ENCODE results near the gene PLAU. TPM values are rescaled to one million over a fixed set of nuclear protein-coding genes. Genes with fewer than 3 reads are reported as not detected.
"Not testable (repeated sequence)": the region's sequence is repeated elsewhere in the genome, so short reads cannot be mapped to it uniquely, and the experiment has no call there.

PLAU gene
- total RNA-seq, 1 experiment from 2014 or later: 8.3 TPM

DNA sequence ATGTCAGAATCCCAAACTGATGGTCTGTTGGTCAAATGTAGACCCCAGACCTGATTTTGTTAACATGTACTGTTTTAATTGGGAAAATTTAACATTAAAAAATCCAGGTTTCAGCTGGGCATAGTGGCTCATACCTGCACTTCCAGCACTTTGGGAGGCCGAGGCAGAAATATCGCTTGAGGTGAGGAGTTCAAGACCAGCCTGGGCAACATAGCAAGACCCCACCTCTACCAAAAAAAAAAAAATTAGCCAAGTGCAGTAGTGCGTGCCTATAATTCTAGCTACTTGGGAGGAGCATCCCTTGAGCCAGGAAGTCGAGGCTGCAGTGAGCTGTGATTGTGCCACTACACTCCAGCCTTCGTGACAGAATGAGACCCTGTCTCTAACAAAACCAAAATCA is 20.7 kb upstream of the PLAU start:
- DNase-seq (ENCODE audit: low spot score): no peak
- no peak for TF ChIP-seq EZH2 (IDR thresholded peaks at IDR 0.05; ENCODE audit: borderline replicate concordance, low read depth, low read length, poor library complexity, severe bottlenecking)
- TF ChIP-seq, protein P1, sequence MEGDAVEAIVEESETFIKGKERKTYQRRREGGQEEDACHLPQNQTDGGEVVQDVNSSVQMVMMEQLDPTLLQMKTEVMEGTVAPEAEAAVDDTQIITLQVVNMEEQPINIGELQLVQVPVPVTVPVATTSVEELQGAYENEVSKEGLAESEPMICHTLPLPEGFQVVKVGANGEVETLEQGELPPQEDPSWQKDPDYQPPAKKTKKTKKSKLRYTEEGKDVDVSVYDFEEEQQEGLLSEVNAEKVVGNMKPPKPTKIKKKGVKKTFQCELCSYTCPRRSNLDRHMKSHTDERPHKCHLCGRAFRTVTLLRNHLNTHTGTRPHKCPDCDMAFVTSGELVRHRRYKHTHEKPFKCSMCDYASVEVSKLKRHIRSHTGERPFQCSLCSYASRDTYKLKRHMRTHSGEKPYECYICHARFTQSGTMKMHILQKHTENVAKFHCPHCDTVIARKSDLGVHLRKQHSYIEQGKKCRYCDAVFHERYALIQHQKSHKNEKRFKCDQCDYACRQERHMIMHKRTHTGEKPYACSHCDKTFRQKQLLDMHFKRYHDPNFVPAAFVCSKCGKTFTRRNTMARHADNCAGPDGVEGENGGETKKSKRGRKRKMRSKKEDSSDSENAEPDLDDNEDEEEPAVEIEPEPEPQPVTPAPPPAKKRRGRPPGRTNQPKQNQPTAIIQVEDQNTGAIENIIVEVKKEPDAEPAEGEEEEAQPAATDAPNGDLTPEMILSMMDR (conservative IDR thresholded peaks at IDR 0.05; ENCODE audit: low read depth, low read length): no peak
- H3K4me1 ChIP-seq (ENCODE audit: insufficient read depth, low read length, poor library complexity, severe bottlenecking): peaks cover 38% of the 10 kb centered on the region
- intact Hi-C loops (cut with micrococcal nuclease; ENCODE audit: unreplicated experiment): no loop called here
- H3K9me3 ChIP-seq (ENCODE audit: low read depth, low read length, poor library complexity, severe bottlenecking): no peaks in the 10 kb centered on the region
- H3K27me3 ChIP-seq (replicated peaks; ENCODE audit: insufficient read depth, low read depth, low read length, poor library complexity): no peaks in the 10 kb centered on the region
- ChIA-PET POLR2A (ENCODE audit: low non-redundant PET) (interaction anchor here (0.7 kb wide), 1 partner anchor 189 kb away, joined by 27 read pairs; no protein-coding TSS in a partner anchor), CTCF (interaction anchor here (0.5 kb wide), 1 partner anchor 162 kb away, joined by 3 read pairs; no protein-coding TSS in a partner anchor)
- H3K27ac ChIP-seq (ENCODE audit: low read depth, low read length, poor library complexity, severe bottlenecking): no peak overlapping the region
- BruUV-seq (replicated peaks): no TSS peak
- no peak overlapping the region for H3K4me3 ChIP-seq (ENCODE audit: low read depth, low read length, poor library complexity, severe bottlenecking)
- no peaks in the 10 kb centered on the region for H3K36me3 ChIP-seq (ENCODE audit: insufficient read depth, low read length, poor library complexity, severe bottlenecking)

DNA sequence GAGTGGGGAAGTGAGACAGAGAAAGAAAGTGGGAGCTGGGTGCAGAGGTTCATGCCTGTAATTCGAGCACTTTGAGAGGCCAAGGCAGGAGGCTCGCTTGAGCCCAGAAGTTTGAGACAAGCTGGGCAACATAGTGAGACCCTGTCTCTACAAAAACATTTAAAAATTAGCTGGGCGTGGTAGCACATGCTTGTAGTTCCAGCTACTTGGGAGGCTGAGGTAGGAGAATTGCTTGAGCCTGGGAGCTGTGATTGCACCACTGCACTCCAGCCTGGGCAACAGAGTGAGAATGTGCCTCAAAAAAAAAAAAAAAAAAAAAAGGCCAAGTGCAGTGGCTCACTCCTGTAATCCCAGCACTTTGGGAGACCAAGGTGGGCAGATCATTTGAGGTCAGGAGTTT is 20.1 kb upstream of the PLAU start:
- H3K36me3 ChIP-seq (ENCODE audit: insufficient read depth, low read length, poor library complexity, severe bottlenecking); H3K27me3 ChIP-seq (replicated peaks; ENCODE audit: insufficient read depth, low read depth, low read length, poor library complexity); H3K9me3 ChIP-seq (ENCODE audit: low read depth, low read length, poor library complexity, severe bottlenecking); DNase-seq (ENCODE audit: low spot score); BruUV-seq (replicated peaks); intact Hi-C loops (cut with micrococcal nuclease; ENCODE audit: unreplicated experiment); POLR2A ChIA-PET (ENCODE audit: low non-redundant PET); CTCF ChIA-PET; H3K27ac ChIP-seq (ENCODE audit: low read depth, low read length, poor library complexity, severe bottlenecking); H3K4me3 ChIP-seq (ENCODE audit: low read depth, low read length, poor library complexity, severe bottlenecking): not testable (repeated sequence)
- peaks cover 38% of the 10 kb centered on the region for H3K4me1 ChIP-seq (ENCODE audit: insufficient read depth, low read length, poor library complexity, severe bottlenecking)

DNA sequence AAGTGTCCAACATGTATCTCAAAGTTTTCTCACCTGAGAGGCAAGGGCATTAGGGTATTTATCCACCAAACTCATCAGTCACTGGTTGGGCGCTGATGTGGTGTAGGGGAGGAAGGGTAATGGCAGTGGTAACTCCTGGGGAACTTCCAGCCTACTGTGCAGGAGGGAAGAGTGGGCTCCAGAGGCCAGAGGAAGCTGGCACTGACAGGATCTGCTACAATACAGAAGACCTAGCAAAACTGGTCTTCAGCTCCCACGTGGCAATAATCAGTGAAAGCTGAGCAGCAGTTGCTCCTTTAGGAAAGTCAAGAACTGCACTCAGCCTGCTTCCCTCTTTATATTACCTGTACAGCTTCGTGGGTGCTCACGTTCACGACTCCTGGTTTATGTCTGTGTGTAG is 19.4 kb upstream of the PLAU start:
- POLR2A ChIA-PET (ENCODE audit: low non-redundant PET): interaction anchor here (0.6 kb wide), 1 partner anchor 135 kb away, joined by 3 read pairs; no protein-coding TSS in a partner anchor
- peaks cover 34% of the 10 kb centered on the region for H3K4me1 ChIP-seq (ENCODE audit: insufficient read depth, low read length, poor library complexity, severe bottlenecking)
- CTCF ChIA-PET: no interaction called here
- no peak overlapping the region for H3K4me3 ChIP-seq (ENCODE audit: low read depth, low read length, poor library complexity, severe bottlenecking)
- no peak for DNase-seq (ENCODE audit: low spot score)
- intact Hi-C loops (cut with micrococcal nuclease; ENCODE audit: unreplicated experiment): no loop called here
- no peak for TF ChIP-seq EZH2 (IDR thresholded peaks at IDR 0.05; ENCODE audit: borderline replicate concordance, low read depth, low read length, poor library complexity, severe bottlenecking)
- TF ChIP-seq, protein P1 (conservative IDR thresholded peaks at IDR 0.05; ENCODE audit: low read depth, low read length): no peak
- H3K27ac ChIP-seq (ENCODE audit: low read depth, low read length, poor library complexity, severe bottlenecking): no peak overlapping the region
- no peaks in the 10 kb centered on the region for H3K9me3 ChIP-seq (ENCODE audit: low read depth, low read length, poor library complexity, severe bottlenecking)
- H3K27me3 ChIP-seq (replicated peaks; ENCODE audit: insufficient read depth, low read depth, low read length, poor library complexity): no peaks in the 10 kb centered on the region
- BruUV-seq (replicated peaks): no TSS peak
- no peaks in the 10 kb centered on the region for H3K36me3 ChIP-seq (ENCODE audit: insufficient read depth, low read length, poor library complexity, severe bottlenecking)

DNA sequence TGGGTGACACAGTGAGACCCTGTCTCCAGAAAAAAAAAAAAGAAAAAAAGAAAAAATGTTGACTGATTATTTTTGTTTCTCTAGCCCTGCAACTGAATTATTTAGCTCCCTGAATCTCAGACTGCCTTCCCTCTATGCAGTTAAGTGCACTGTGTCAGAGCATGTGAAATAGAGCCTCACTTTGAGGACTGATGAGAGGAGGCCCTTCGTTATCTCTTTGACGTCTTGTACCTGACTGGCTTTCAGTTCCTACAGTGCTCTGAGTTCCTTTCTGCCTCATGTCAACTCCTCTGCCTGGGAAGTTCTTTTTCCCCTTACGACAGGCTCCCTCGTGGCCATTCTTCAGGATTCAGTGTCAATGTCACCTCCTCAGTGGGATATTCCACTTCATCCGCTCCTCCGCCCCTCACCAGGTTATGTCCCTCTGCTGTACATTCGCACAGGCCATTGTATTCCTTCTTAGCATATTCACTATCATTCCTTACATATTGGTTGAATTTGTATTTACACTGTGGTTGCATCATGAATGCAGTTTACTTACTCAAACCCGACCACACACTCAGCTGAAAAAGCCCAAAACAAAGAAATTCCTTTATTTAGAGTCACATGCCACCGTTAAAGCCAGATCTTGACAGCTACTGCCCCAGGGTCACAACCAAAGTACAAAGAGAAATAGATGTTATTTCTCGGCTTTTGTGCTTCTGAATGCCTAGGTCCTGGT is 18.5 kb upstream of the PLAU start:
- TF ChIP-seq, protein P1 (conservative IDR thresholded peaks at IDR 0.05; ENCODE audit: low read depth, low read length): no peak
- no peak for TF ChIP-seq EZH2 (IDR thresholded peaks at IDR 0.05; ENCODE audit: borderline replicate concordance, low read depth, low read length, poor library complexity, severe bottlenecking)
- no peak overlapping the region for H3K4me3 ChIP-seq (ENCODE audit: low read depth, low read length, poor library complexity, severe bottlenecking)
- H3K9me3 ChIP-seq (ENCODE audit: low read depth, low read length, poor library complexity, severe bottlenecking): no peaks in the 10 kb centered on the region
- H3K36me3 ChIP-seq (ENCODE audit: insufficient read depth, low read length, poor library complexity, severe bottlenecking): no peaks in the 10 kb centered on the region
- peaks cover 25% of the 10 kb centered on the region for H3K4me1 ChIP-seq (ENCODE audit: insufficient read depth, low read length, poor library complexity, severe bottlenecking)
- no peaks in the 10 kb centered on the region for H3K27me3 ChIP-seq (replicated peaks; ENCODE audit: insufficient read depth, low read depth, low read length, poor library complexity)
- H3K27ac ChIP-seq (ENCODE audit: low read depth, low read length, poor library complexity, severe bottlenecking): no peak overlapping the region
- ChIA-PET CTCF (no interaction called here), POLR2A (ENCODE audit: low non-redundant PET) (interaction anchor here (0.6 kb wide), 3 partner anchors 116 to 1525 kb away, joined by 3 to 6 read pairs (median 4); no protein-coding TSS in a partner anchor)
- intact Hi-C loops (cut with micrococcal nuclease; ENCODE audit: unreplicated experiment): no loop called here
- DNase-seq (ENCODE audit: low spot score): no peak
- BruUV-seq (replicated peaks): no TSS peak

Measured in A673 (cell line).